CD8-positive, alpha-beta memory T cell (primary cell): ENCODE data around the gene TLE1. TPM values are rescaled to one million over a fixed set of nuclear protein-coding genes. Genes with fewer than 3 reads are reported as not detected.

Source experiments
- CTCF ChIA-PET: fragments of 350-600 bp; sonication (Branson Sonifier 250); formaldehyde crosslinking; loops from one replicate; lab custom pipeline; 2021; ENCODE audit warnings: antibody characterized with exemption; lab: Charles Lee
- POLR2A ChIA-PET: fragments of 350-600 bp; sonication (Branson Sonifier 250); formaldehyde crosslinking; loops from one replicate; lab custom pipeline; 2021; ENCODE audit warnings: antibody characterized with exemption; lab: Charles Lee
- DNase-seq, 5 donors: peaks; one replicate each; pipeline versions ENCODE4 v3.0.0 to v3.0.0-alpha.2; 2020 to 2022; ENCODE audit warnings: mixed read lengths in 1 of 5
- H3K27ac ChIP-seq: one replicate; pipeline ENCODE4 v1.7.0; 2013; ENCODE audit warnings: low read depth, mild to moderate bottlenecking, low read length, moderate library complexity
- H3K27me3 ChIP-seq: 2 replicates; pipeline ENCODE4 v1.7.0; 2013; ENCODE audit warnings: low read length, mild to moderate bottlenecking; ENCODE audit not compliant: insufficient read depth, poor library complexity, severe bottlenecking
- H3K36me3 ChIP-seq: 2 replicates; pipeline ENCODE4 v1.7.0; 2013; ENCODE audit warnings: mild to moderate bottlenecking, low read length, moderate library complexity; ENCODE audit not compliant: insufficient read depth
- H3K4me1 ChIP-seq: 2 replicates; pipeline ENCODE4 v1.7.0; 2013; ENCODE audit warnings: mild to moderate bottlenecking, low read length, moderate library complexity; ENCODE audit not compliant: insufficient read depth
- H3K4me3 ChIP-seq: 2 replicates; pipeline ENCODE4 v1.7.0; 2013; ENCODE audit warnings: mild to moderate bottlenecking, low read length
- H3K9me3 ChIP-seq: 2 replicates; pipeline ENCODE4 v1.7.0; 2013; ENCODE audit warnings: mild to moderate bottlenecking, low read length
- H3K27ac Mint-ChIP-seq, 8 donors: one replicate each; pipeline ENCODE4 v1.8.0; 2020 to 2021; ENCODE audit warnings: mixed read lengths in 8 of 8, mild to moderate bottlenecking in 6 of 8, inconsistent platforms in 3 of 8, moderate library complexity in 3 of 8
- H3K27me3 Mint-ChIP-seq, 2 donors: one replicate each; pipeline ENCODE4 v1.8.0; 2020 to 2021; ENCODE audit warnings: mixed read lengths in 2 of 2, mild to moderate bottlenecking in 1 of 2, moderate library complexity in 1 of 2
- H3K36me3 Mint-ChIP-seq, 3 donors: one replicate each; pipeline ENCODE4 v1.8.0; 2020 to 2021; ENCODE audit warnings: mixed read lengths in 3 of 3, inconsistent platforms in 1 of 3, mild to moderate bottlenecking in 1 of 3
- H3K4me1 Mint-ChIP-seq, 3 donors: one replicate each; pipeline ENCODE4 v1.8.0; 2020 to 2021; ENCODE audit warnings: mixed read lengths in 3 of 3, inconsistent platforms in 1 of 3, mild to moderate bottlenecking in 1 of 3
- H3K4me3 Mint-ChIP-seq, 7 donors: one replicate each; pipeline ENCODE4 v1.8.0; 2020 to 2021; ENCODE audit warnings: mixed read lengths in 7 of 7, mild to moderate bottlenecking in 6 of 7, moderate library complexity in 4 of 7, inconsistent platforms in 2 of 7
- H3K9me3 Mint-ChIP-seq, 5 donors: one replicate each; pipeline ENCODE4 v1.8.0; 2020 to 2022; ENCODE audit warnings: mixed read lengths in 5 of 5, mild to moderate bottlenecking in 3 of 5, moderate library complexity in 2 of 5, inconsistent platforms in 1 of 5
- polyA plus RNA-seq: library from polyadenylated mRNA; unstranded; fragments of 300-500 nt; fragmentation: Illumina TruSeq; gene quantifications from one replicate; pipeline ENCODE4 v1.2.3, GENCODE V29; 2021
- total RNA-seq, 2 experiments: library from RNA; stranded (reverse); gene quantifications; one replicate each; pipeline ENCODE4 v1.2.3, GENCODE V29; 2021

Gene TLE1
- total and polyA plus RNA-seq, 3 experiments from 2014 or later: 0.13 to 25.1 (median 0.33) TPM

- ChIA-PET CTCF (no interaction called here), POLR2A (no interaction called here)
- no peaks in the 10 kb centered on the region for H3K27me3 ChIP-seq
- Mint-ChIP-seq H3K4me3 (no peak overlapping the region), H3K27ac (no peak overlapping the region), H3K27me3 (no peaks in the 10 kb centered on the region), H3K36me3 (no peaks in the 10 kb centered on the region), H3K4me1 (no peaks in the 10 kb centered on the region), H3K9me3 (peaks cover 0 to 10% (median 0%) of the 10 kb centered on the region in 5 donors)
- H3K27ac ChIP-seq: no peak overlapping the region
- DNase-seq: no peak
- no peak overlapping the region for H3K4me3 ChIP-seq
- H3K4me1 ChIP-seq: no peaks in the 10 kb centered on the region
- H3K36me3 ChIP-seq: no peaks in the 10 kb centered on the region
- no peaks in the 10 kb centered on the region for H3K9me3 ChIP-seq
Measured at GRCh38 chr9:81558091-81558830, 131.1 kb downstream of the TLE1 start.

GRCh38 chr9:81557452-81558090 is 131.8 kb downstream of the TLE1 start:
- H3K36me3 Mint-ChIP-seq: no peaks in the 10 kb centered on the region
- Histone ChIP-seq H3K27me3 (no peaks in the 10 kb centered on the region), H3K4me1 (no peaks in the 10 kb centered on the region), H3K9me3 (no peaks in the 10 kb centered on the region), H3K4me3 (no peak overlapping the region), H3K27ac (no peak overlapping the region), H3K36me3 (no peaks in the 10 kb centered on the region)
- H3K27ac Mint-ChIP-seq: no peak overlapping the region
- no peak for DNase-seq
- peaks cover 0 to 10% (median 0%) of the 10 kb centered on the region in 5 donors for H3K9me3 Mint-ChIP-seq
- H3K27me3 Mint-ChIP-seq: no peaks in the 10 kb centered on the region
- ChIA-PET CTCF (no interaction called here), POLR2A (no interaction called here)
- H3K4me3 Mint-ChIP-seq: no peak overlapping the region
- H3K4me1 Mint-ChIP-seq: no peaks in the 10 kb centered on the region

GRCh38 chr9:81556923-81557322 is 132.4 kb downstream of the TLE1 start:
- Histone ChIP-seq H3K36me3 (no peaks in the 10 kb centered on the region), H3K27ac (no peak overlapping the region), H3K9me3 (no peaks in the 10 kb centered on the region), H3K4me1 (no peaks in the 10 kb centered on the region), H3K27me3 (no peaks in the 10 kb centered on the region), H3K4me3 (no peak overlapping the region)
- ChIA-PET CTCF (no interaction called here), POLR2A (no interaction called here)
- Mint-ChIP-seq H3K27ac (no peak overlapping the region), H3K4me1 (no peaks in the 10 kb centered on the region), H3K9me3 (peaks cover 0 to 10% (median 0%) of the 10 kb centered on the region in 5 donors), H3K27me3 (no peaks in the 10 kb centered on the region), H3K36me3 (no peaks in the 10 kb centered on the region), H3K4me3 (no peak overlapping the region)
- no peak for DNase-seq

- Histone ChIP-seq H3K27me3 (no peaks in the 10 kb centered on the region), H3K4me1 (no peaks in the 10 kb centered on the region), H3K36me3 (no peaks in the 10 kb centered on the region), H3K27ac (no peak overlapping the region), H3K9me3 (no peaks in the 10 kb centered on the region), H3K4me3 (no peak overlapping the region)
- Mint-ChIP-seq H3K36me3 (no peaks in the 10 kb centered on the region), H3K4me1 (no peaks in the 10 kb centered on the region), H3K9me3 (peaks cover 0 to 16% (median 0%) of the 10 kb centered on the region in 5 donors), H3K4me3 (no peak overlapping the region), H3K27ac (no peak overlapping the region), H3K27me3 (no peaks in the 10 kb centered on the region)
- no peak for DNase-seq
- POLR2A ChIA-PET: no interaction called here
- CTCF ChIA-PET: no interaction called here
Measured at GRCh38 chr9:81552581-81552991, 136.8 kb downstream of the TLE1 start.

GRCh38 chr9:81550207-81550583 is 139.2 kb downstream of the TLE1 start:
- no peak overlapping the region for H3K27ac Mint-ChIP-seq
- no peaks in the 10 kb centered on the region for H3K4me1 Mint-ChIP-seq
- Histone ChIP-seq H3K27me3 (no peaks in the 10 kb centered on the region), H3K4me3 (no peak overlapping the region), H3K27ac (no peak overlapping the region), H3K9me3 (no peaks in the 10 kb centered on the region), H3K36me3 (no peaks in the 10 kb centered on the region), H3K4me1 (no peaks in the 10 kb centered on the region)
- H3K27me3 Mint-ChIP-seq: no peaks in the 10 kb centered on the region
- H3K36me3 Mint-ChIP-seq: no peaks in the 10 kb centered on the region
- CTCF ChIA-PET: no interaction called here
- no peak overlapping the region for H3K4me3 Mint-ChIP-seq
- H3K9me3 Mint-ChIP-seq: peaks cover 0 to 16% (median 0%) of the 10 kb centered on the region in 5 donors
- no peak for DNase-seq
- POLR2A ChIA-PET: no interaction called here

GRCh38 chr9:81549500-81550206 is 139.7 kb downstream of the TLE1 start:
- H3K4me3 Mint-ChIP-seq: no peak overlapping the region
- H3K36me3 ChIP-seq: no peaks in the 10 kb centered on the region
- no peak overlapping the region for H3K27ac ChIP-seq
- no peak for DNase-seq
- H3K4me3 ChIP-seq: no peak overlapping the region
- H3K36me3 Mint-ChIP-seq: no peaks in the 10 kb centered on the region
- H3K9me3 ChIP-seq: no peaks in the 10 kb centered on the region
- H3K9me3 Mint-ChIP-seq: peaks cover 0 to 16% (median 0%) of the 10 kb centered on the region in 5 donors
- H3K4me1 ChIP-seq: no peaks in the 10 kb centered on the region
- H3K27me3 ChIP-seq: no peaks in the 10 kb centered on the region
- H3K27me3 Mint-ChIP-seq: no peaks in the 10 kb centered on the region
- ChIA-PET POLR2A (no interaction called here), CTCF (no interaction called here)
- no peak overlapping the region for H3K27ac Mint-ChIP-seq
- no peaks in the 10 kb centered on the region for H3K4me1 Mint-ChIP-seq

- Mint-ChIP-seq H3K4me1 (no peaks in the 10 kb centered on the region), H3K27ac (no peak overlapping the region), H3K27me3 (no peaks in the 10 kb centered on the region), H3K9me3 (peaks cover 0 to 16% (median 0%) of the 10 kb centered on the region in 5 donors), H3K36me3 (no peaks in the 10 kb centered on the region), H3K4me3 (no peak overlapping the region)
- no peak overlapping the region for H3K4me3 ChIP-seq
- POLR2A ChIA-PET: no interaction called here
- no peaks in the 10 kb centered on the region for H3K36me3 ChIP-seq
- CTCF ChIA-PET: no interaction called here
- H3K27me3 ChIP-seq: no peaks in the 10 kb centered on the region
- H3K4me1 ChIP-seq: no peaks in the 10 kb centered on the region
- no peaks in the 10 kb centered on the region for H3K9me3 ChIP-seq
- DNase-seq: no peak
- H3K27ac ChIP-seq: no peak overlapping the region
Measured at GRCh38 chr9:81548911-81549310, 140.4 kb downstream of the TLE1 start.

GRCh38 chr9:81546489-81546888 is 142.9 kb downstream of the TLE1 start:
- no peak for DNase-seq
- POLR2A ChIA-PET: no interaction called here

More at GRCh38 chr9:81546489-81546888, 142.9 kb downstream of the TLE1 start:
- Mint-ChIP-seq H3K4me1 (no peaks in the 10 kb centered on the region), H3K27ac (no peak overlapping the region), H3K9me3 (peaks cover 0 to 23% (median 2%) of the 10 kb centered on the region in 5 donors), H3K36me3 (no peaks in the 10 kb centered on the region), H3K4me3 (no peak overlapping the region), H3K27me3 (no peaks in the 10 kb centered on the region)
- H3K4me1 ChIP-seq: no peaks in the 10 kb centered on the region
- H3K36me3 ChIP-seq: no peaks in the 10 kb centered on the region
- no peaks in the 10 kb centered on the region for H3K27me3 ChIP-seq
- no peak overlapping the region for H3K27ac ChIP-seq
- CTCF ChIA-PET: no interaction called here
- no peak overlapping the region for H3K4me3 ChIP-seq
- H3K9me3 ChIP-seq: no peaks in the 10 kb centered on the region
